Hepatocyte (in vitro differentiated cells): Measurements from ENCODE around the gene TCFL5. TPM values are rescaled to one million over a fixed set of nuclear protein-coding genes. Genes with fewer than 3 reads are reported as not detected.
A peak's percentile ranks its signal among the peaks of the same experiment; 100 is the strongest.

Experiments used
- DNase-seq: peaks from one replicate; pipeline ENCODE4 v3.0.0-alpha.2; 2016; ENCODE audit warnings: low spot score
- H2AFZ ChIP-seq: fragments of 200-600 bp; sonication (generic); 2 replicates; pipeline ENCODE4 v1.6.0; 2016; ENCODE audit warnings: antibody characterized with exemption, mild to moderate bottlenecking
- H3K27ac ChIP-seq: fragments of 200-600 bp; sonication (generic); 2 replicates; pipeline ENCODE4 v1.5.1; 2016; ENCODE audit warnings: mild to moderate bottlenecking
- H3K27me3 ChIP-seq: fragments of 200-600 bp; sonication (generic); 2 replicates; pipeline ENCODE4 v1.6.1; 2016
- H3K36me3 ChIP-seq: fragments of 200-600 bp; sonication (generic); replicated peaks from 2 replicates; pipeline ENCODE4 v1.5.1; 2016; ENCODE audit warnings: low read depth; ENCODE audit not compliant: insufficient read depth
- H3K4me1 ChIP-seq: fragments of 200-600 bp; sonication (generic); 2 replicates; pipeline ENCODE4 v1.5.1; 2016; ENCODE audit warnings: mild to moderate bottlenecking, moderate library complexity; ENCODE audit not compliant: insufficient read depth
- H3K4me2 ChIP-seq: fragments of 200-600 bp; sonication (generic); 2 replicates; pipeline ENCODE4 v1.6.0; 2016
- H3K4me3 ChIP-seq: fragments of 200-600 bp; sonication (generic); 2 replicates; pipeline ENCODE4 v1.5.1; 2016; ENCODE audit warnings: mild to moderate bottlenecking
- H3K79me2 ChIP-seq: fragments of 200-600 bp; sonication (generic); 2 replicates; pipeline ENCODE4 v1.6.0; 2017; ENCODE audit warnings: mild to moderate bottlenecking
- H3K9me2 ChIP-seq: fragments of 200-600 bp; sonication (generic); replicated peaks from 2 replicates; pipeline ENCODE4 v1.6.0; 2017; ENCODE audit warnings: mild to moderate bottlenecking; ENCODE audit not compliant: insufficient read depth
- H3K9me3 ChIP-seq: fragments of 200-600 bp; sonication (generic); 2 replicates; pipeline ENCODE4 v1.5.1; 2016; ENCODE audit warnings: low read depth, mild to moderate bottlenecking
- H4K20me1 ChIP-seq: fragments of 200-600 bp; sonication (generic); 2 replicates; pipeline ENCODE4 v1.6.0; 2016; ENCODE audit warnings: mild to moderate bottlenecking; ENCODE audit not compliant: insufficient read depth, poor library complexity, severe bottlenecking
- CTCF ChIP-seq: fragments of 200-600 bp; sonication (generic); IDR thresholded peaks from 2 replicates; pipeline ENCODE4 v1.5.1; 2016; ENCODE audit warnings: antibody characterized with exemption, mild to moderate bottlenecking; ENCODE audit not compliant: poor library complexity
- EZH2 ChIP-seq: fragments of 200-600 bp; sonication (generic); IDR thresholded peaks from 2 replicates; pipeline ENCODE4 v1.6.1; 2016; ENCODE audit warnings: antibody characterized with exemption, mild to moderate bottlenecking, borderline replicate concordance
- EZH2phosphoT487 ChIP-seq: fragments of 200-600 bp; sonication (generic); IDR thresholded peaks from one replicate; pipeline ENCODE4 v1.6.1; 2018; ENCODE audit warnings: antibody characterized with exemption, mild to moderate bottlenecking, low read depth, moderate library complexity; ENCODE audit not compliant: unreplicated experiment, severe bottlenecking
- WGBS: methylation state at CpG from one replicate; pipeline ENCODE4 v1.1.6; 2016; ENCODE audit warnings: low lambda C conversion rate; ENCODE audit errors: missing lambda C conversion rate; 5-methylcytosine and 5-hydroxymethylcytosine counted together
- polyA plus RNA-seq: library from polyadenylated mRNA; unstranded; fragments of >200 nt; fragmentation: Nextera tagmentation; extraction: Ambion mirVana; gene quantifications from 2 replicates; pipeline ENCODE4 v1.2.1, GENCODE V29; 2016
- total RNA-seq: library from RNA; depleted of rRNA; stranded (reverse); fragments of >200 nt; gene quantifications from 2 replicates; pipeline ENCODE4 v1.2.3, GENCODE V29; 2014

TCFL5 gene
- total and polyA plus RNA-seq, 2 experiments from 2014 or later: 8.5 to 9.5 TPM

- Histone ChIP-seq H3K4me1 (peaks cover 7% of the 10 kb centered on the region), H3K9me3 (no peaks in the 10 kb centered on the region), H3K27me3 (no peaks in the 10 kb centered on the region), H3K4me2 (peak overlapping the region; percentile 96), H3K4me3 (no peak overlapping the region), H3K36me3 (no peaks in the 10 kb centered on the region), H3K27ac (no peak overlapping the region), H3K79me2 (no peaks in the 10 kb centered on the region), H3K9me2 (no peaks in the 10 kb centered on the region), H4K20me1 (no peaks in the 10 kb centered on the region), H2AFZ (no peak overlapping the region)
- 87% methylated on average over 22 of the region's 22 CpGs for WGBS
- TF ChIP-seq EZH2 (no peak), EZH2phosphoT487 (no peak), CTCF (no peak)
- DNase-seq: no peak
Measured at GRCh38 chr20:62825333-62825985, 36.2 kb downstream of the TCFL5 start.

GRCh38 chr20:62824476-62825332 lies 36.9 kb downstream of the TCFL5 start:
- no peak overlapping the region for H3K4me3 ChIP-seq
- H3K27ac ChIP-seq: peak overlapping the region; percentile 63
- H3K4me2 ChIP-seq: peak overlapping the region; percentile 96
- H3K27me3 ChIP-seq: no peaks in the 10 kb centered on the region
- H4K20me1 ChIP-seq: no peaks in the 10 kb centered on the region
- H3K9me2 ChIP-seq: no peaks in the 10 kb centered on the region
- peak overlapping the region; percentile 66 for H2AFZ ChIP-seq
- no peaks in the 10 kb centered on the region for H3K9me3 ChIP-seq
- DNase-seq: peak; percentile 78
- H3K36me3 ChIP-seq: no peaks in the 10 kb centered on the region
- no peak for TF ChIP-seq CTCF
- no peaks in the 10 kb centered on the region for H3K79me2 ChIP-seq
- H3K4me1 ChIP-seq: peaks cover 7% of the 10 kb centered on the region
- 68% methylated on average over 19 of the region's 36 CpGs for WGBS

- Histone ChIP-seq H3K79me2 (no peaks in the 10 kb centered on the region), H3K4me1 (peaks cover 15% of the 10 kb centered on the region), H2AFZ (no peak overlapping the region), H4K20me1 (no peaks in the 10 kb centered on the region), H3K9me3 (no peaks in the 10 kb centered on the region), H3K9me2 (no peaks in the 10 kb centered on the region), H3K4me3 (no peak overlapping the region), H3K4me2 (no peak overlapping the region), H3K27me3 (no peaks in the 10 kb centered on the region), H3K36me3 (no peaks in the 10 kb centered on the region), H3K27ac (no peak overlapping the region)
- WGBS: 89% methylated on average over 27 of the region's 38 CpGs
- TF ChIP-seq EZH2phosphoT487: no peak
- no peak for TF ChIP-seq EZH2
- no peak for TF ChIP-seq CTCF
- DNase-seq: no peak
Measured at GRCh38 chr20:62823688-62824475, 37.7 kb downstream of the TCFL5 start.
